HG03558 (cell line): ENCODE measurements around the gene PRAMEF26.
"Not testable (repeated sequence)": the region's sequence is repeated elsewhere in the genome, so short reads cannot be mapped to it uniquely, and the experiment has no call there.

Experiments
- ATAC-seq: cut with Tn5 transposase; IDR thresholded peaks from one replicate; pipeline ENCODE4 v1.9.1; 2021; ENCODE audit warnings: moderate number of reproducible peaks; ENCODE audit not compliant: unreplicated experiment; ENCODE audit errors: extremely low read depth

PRAMEF26 gene

DNA sequence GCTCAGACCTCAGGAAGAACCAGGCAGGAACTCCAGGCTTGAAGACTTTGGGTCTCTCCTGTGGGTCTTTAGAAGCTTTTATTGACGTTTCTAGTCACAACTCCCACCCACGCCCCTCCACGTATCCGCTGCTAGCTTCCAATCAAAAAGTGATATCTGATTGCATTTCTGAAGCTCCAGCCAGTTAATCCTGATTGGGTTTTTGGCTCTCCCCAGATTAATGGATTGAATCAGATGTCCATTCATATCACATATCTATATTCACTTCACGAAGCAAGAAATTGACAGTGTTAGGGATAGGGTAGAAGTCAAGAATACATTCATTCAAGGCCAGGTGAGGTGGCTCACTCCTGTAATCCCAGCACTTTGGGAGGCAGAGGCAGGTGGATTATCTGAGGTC lies at the start of gene PRAMEF26:
TSS of gene PRAMEF26 (minus strand) at position 101 of the 400 bp plus-strand sequence. CDS start 2,914 bp downstream, outside the sequence.
- ATAC-seq, result not testable (repeated sequence)

- ATAC-seq, result not testable (repeated sequence)
Measured at GRCh38 chr1:13201309-13201708, 45.5 kb upstream of the PRAMEF26 start, which contains the start of gene PRAMEF13. TSS of gene PRAMEF13 (minus strand) at chr1:13201409. CDS start at chr1:13199589, 1,820 bp downstream.

DNA sequence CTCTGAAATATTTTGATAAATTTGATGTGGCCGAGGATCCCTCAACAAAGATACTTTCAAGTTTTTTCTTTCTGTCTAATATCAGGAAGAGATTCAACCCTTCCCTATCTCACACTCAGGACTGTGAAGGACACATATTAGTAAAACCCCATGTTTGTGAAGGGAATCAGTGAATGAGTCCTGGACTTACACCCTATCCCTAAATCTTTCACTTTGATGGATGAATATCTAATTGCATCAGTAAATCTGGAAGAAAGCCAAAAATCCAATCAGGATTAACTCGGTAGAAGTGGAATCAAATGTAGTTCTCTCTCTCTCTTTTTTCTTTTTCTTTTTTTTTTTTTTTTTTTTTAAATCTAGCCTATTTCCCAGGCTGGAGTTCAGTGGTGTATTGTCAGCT lies 15.7 kb upstream of the PRAMEF26 start, which contains the start of gene PRAMEF9:
TSS of gene PRAMEF9 (plus strand) at position 301 of the 400 bp plus-strand sequence. CDS start 3,433 bp downstream, outside the sequence.
- not testable (repeated sequence) for ATAC-seq

GRCh38 chr1:13165531-13165930 lies 9.7 kb upstream of the PRAMEF26 start, which contains the start of gene HNRNPCL4:
TSS of gene HNRNPCL4 (minus strand) at chr1:13165631. CDS start at chr1:13165467, 164 bp downstream.
- ATAC-seq, result not testable (repeated sequence)

GRCh38 chr1:13116754-13117153 lies 39.1 kb downstream of the PRAMEF26 start, which contains the start of gene HNRNPCL2:
TSS of gene HNRNPCL2 (minus strand) at chr1:13116854. CDS start at chr1:13116400, 454 bp downstream.
- not testable (repeated sequence) for ATAC-seq
